ENCODE measurements around the gene SOX3. TPM values are rescaled to one million over a fixed set of nuclear protein-coding genes. Genes with fewer than 3 reads are reported as not detected.

SOX3 gene
- total RNA-seq, 4 donors from 2014 or later: not detected

DNA sequence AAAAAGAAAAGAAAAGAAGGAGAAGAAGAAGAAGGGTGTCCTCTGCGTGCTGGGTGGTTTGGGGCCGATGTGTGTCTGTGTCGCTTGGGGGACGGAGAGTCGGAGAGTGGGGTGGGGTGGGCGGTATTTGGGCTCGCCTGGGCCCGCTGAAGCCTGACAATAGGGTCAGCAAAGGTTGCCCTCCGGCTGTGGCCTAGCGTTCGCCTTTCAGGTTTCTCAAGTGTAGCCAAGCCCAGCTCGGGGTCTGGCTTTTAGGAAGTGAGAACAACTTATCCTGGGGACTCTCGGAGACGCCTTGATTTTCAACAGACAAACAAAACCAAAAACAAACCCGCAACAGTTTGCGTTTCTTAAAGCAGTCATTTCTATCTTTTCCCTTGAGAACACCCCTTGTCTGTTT lies 4.1 kb upstream of the SOX3 start:
- WGBS, 2 donors: 9 to 42% methylated on average over 12 to 15 of the region's 16 CpGs
- peaks cover 0 to 6% (median 0%) of the 10 kb centered on the region in 3 donors for H3K9me3 ChIP-seq
- H3K4me3 ChIP-seq: no peak overlapping the region
- peaks cover 0 to 99% (median 38%) of the 10 kb centered on the region in 4 donors for H3K27me3 ChIP-seq
- intact Hi-C loops (cut with DNase I): no loop called here
- H3K27ac ChIP-seq: no peak overlapping the region
- TF ChIP-seq POLR2A (IDR thresholded peaks at IDR 0.05): no peak
- TF ChIP-seq, protein P1, sequence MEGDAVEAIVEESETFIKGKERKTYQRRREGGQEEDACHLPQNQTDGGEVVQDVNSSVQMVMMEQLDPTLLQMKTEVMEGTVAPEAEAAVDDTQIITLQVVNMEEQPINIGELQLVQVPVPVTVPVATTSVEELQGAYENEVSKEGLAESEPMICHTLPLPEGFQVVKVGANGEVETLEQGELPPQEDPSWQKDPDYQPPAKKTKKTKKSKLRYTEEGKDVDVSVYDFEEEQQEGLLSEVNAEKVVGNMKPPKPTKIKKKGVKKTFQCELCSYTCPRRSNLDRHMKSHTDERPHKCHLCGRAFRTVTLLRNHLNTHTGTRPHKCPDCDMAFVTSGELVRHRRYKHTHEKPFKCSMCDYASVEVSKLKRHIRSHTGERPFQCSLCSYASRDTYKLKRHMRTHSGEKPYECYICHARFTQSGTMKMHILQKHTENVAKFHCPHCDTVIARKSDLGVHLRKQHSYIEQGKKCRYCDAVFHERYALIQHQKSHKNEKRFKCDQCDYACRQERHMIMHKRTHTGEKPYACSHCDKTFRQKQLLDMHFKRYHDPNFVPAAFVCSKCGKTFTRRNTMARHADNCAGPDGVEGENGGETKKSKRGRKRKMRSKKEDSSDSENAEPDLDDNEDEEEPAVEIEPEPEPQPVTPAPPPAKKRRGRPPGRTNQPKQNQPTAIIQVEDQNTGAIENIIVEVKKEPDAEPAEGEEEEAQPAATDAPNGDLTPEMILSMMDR (IDR thresholded peaks at IDR 0.05): no peak
- no peak for DNase-seq
- no peaks in the 10 kb centered on the region for H3K36me3 ChIP-seq
- peaks cover 0 to 36% (median 0%) of the 10 kb centered on the region in 3 donors for H3K4me1 ChIP-seq

DNA sequence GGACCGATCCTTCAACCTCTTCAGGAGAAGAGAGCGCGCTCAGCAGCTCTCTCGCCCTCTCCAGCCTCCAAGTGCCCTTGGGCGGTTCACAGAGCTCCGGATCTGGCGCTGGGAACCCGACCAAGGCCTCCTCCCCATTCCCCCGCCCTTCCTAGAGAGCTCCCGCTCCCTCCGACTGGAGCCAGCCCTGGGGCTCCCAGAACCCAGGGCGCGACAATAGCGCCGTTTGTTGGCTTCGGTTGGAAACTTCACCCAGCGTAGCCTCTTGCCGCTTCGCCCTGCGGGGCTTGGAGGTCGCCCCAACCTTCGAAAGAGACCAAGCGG lies 3.1 kb upstream of the SOX3 start:
- Histone ChIP-seq H3K27ac (no peak overlapping the region), H3K4me3 (no peak overlapping the region), H3K27me3 (peaks cover 0 to 99% (median 43%) of the 10 kb centered on the region in 4 donors), H3K9me3 (peaks cover 0 to 6% (median 0%) of the 10 kb centered on the region in 3 donors), H3K4me1 (peaks cover 0 to 46% (median 0%) of the 10 kb centered on the region in 3 donors), H3K36me3 (no peaks in the 10 kb centered on the region)
- no peak for DNase-seq
- 40% methylated on average over 5 of the region's 23 CpGs; no CpG with 5 or more reads in 1 of the 2 donors for WGBS, 2 donors
- intact Hi-C loops (cut with DNase I): no loop called here
- TF ChIP-seq, protein P1 (IDR thresholded peaks at IDR 0.05): no peak
- TF ChIP-seq POLR2A (IDR thresholded peaks at IDR 0.05): no peak

DNA sequence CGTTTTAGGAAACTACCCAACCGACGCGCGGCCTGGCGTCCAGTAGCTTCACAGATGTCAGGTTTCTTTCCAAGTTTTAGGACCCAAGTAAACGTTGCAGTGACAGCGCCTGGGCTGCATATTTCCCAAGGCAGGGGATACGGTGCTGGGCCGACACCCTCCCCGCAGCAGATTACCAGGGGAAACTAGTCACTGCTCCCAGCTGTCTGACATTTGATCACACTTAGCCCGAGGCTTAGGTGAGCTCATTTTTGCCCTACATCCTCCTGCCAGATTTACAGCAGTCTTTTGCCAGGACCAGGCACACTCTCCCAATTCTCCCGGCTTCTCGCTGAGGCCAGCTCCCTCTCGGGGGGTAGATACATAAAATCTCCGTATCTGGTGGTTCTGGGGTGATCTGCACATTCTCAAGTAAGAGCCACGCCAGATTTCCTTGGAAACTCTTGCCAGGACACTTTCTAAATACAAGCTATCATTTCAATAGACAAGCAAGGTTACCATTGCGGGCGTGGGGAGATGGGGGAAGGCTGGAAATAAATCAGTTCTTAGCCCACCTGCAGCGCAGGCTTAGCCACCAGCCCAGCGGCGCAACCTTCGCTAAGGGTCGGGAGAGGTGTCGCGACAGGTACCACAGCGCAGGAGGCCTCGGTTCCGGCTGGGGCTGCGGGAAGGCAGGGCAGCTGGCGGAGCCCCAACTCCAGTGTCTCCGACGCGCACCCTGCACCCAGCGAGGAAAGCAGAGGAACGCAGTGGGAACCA lies 2.5 kb upstream of the SOX3 start:
- H3K4me3 ChIP-seq: no peak overlapping the region
- intact Hi-C loops (cut with DNase I): no loop called here
- TF ChIP-seq, protein P1 (IDR thresholded peaks at IDR 0.05): no peak
- TF ChIP-seq POLR2A (IDR thresholded peaks at IDR 0.05): no peak
- H3K9me3 ChIP-seq: peaks cover 0 to 6% (median 0%) of the 10 kb centered on the region in 3 donors
- DNase-seq: no peak
- no peaks in the 10 kb centered on the region for H3K36me3 ChIP-seq
- H3K4me1 ChIP-seq: peaks cover 0 to 51% (median 0%) of the 10 kb centered on the region in 3 donors
- WGBS, 2 donors: 3 to 35% methylated on average over 7 to 15 of the region's 36 CpGs
- peaks cover 0 to 100% (median 48%) of the 10 kb centered on the region in 4 donors for H3K27me3 ChIP-seq
- no peak overlapping the region for H3K27ac ChIP-seq

DNA sequence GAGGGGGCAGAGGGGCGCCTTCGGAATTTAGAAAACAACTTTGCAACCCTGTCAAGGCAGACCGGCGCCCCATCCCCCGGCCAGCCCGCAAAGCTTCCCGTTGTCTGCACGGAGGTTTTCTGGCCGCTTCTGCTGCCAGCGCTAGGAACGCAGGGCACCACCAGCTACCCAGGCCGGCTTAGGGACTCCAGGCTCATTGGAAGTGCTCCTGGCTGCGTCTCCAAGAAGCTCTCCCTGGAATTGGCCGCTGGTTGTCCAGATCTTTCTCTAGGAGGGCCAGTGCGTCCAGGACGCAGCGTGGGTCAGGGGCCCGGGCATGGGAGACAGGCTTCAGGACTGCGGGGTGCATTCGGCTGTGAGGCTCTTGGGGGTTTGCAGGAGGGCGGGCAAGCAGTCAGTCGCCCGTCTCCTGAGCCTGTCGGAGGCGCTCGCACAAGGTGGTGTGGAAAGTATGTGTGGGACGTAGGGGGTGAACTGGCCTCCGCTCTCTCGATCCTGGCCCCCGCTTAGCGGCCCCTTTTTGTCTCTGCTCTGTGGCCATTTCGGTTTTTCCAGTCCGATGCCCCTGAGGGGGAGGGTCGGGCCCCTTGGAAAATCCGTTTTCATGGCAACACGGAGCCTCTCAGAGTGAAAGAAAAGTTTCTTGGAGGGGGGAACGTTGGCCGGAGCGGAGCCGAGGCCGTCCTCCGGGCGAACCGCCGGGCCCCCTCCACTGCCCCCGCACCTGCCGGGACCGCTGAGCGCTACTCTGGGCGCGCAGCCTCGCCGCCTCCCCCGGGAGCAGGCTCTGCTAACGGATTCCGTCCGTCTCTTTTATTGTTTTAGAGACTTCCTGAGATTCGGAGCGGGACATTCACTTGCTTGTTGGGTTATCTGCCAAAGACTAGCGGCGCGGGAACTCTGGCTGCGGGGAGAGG lies 810 bp upstream of the SOX3 start:
- Histone ChIP-seq H3K9me3 (peaks cover 0 to 6% (median 0%) of the 10 kb centered on the region in 3 donors), H3K36me3 (no peaks in the 10 kb centered on the region), H3K4me3 (peak overlapping the region in 1 of 4 donors; percentile 18), H3K27me3 (peaks cover 0 to 100% (median 49%) of the 10 kb centered on the region in 4 donors), H3K27ac (no peak overlapping the region), H3K4me1 (peaks cover 0 to 53% (median 0%) of the 10 kb centered on the region in 3 donors)
- no peak for TF ChIP-seq POLR2A (IDR thresholded peaks at IDR 0.05)
- TF ChIP-seq, protein P1 (IDR thresholded peaks at IDR 0.05): no peak
- WGBS, 2 donors: 26% methylated on average over 9 of the region's 63 CpGs; no CpG with 5 or more reads in 1 of the 2 donors
- intact Hi-C loops (cut with DNase I): no loop called here
- DNase-seq: no peak

Measured in esophagus squamous epithelium (tissue), 5 donors.